ENCODE results near the gene HIRA. TPM values are rescaled to one million over a fixed set of nuclear protein-coding genes. Genes with fewer than 3 reads are reported as not detected.
"Not testable (repeated sequence)": the region's sequence is repeated elsewhere in the genome, so short reads cannot be mapped to it uniquely, and the experiment has no call there.

The HIRA gene
- total RNA-seq, 1 donor from 2014 or later: 36.0 TPM

- TF ChIP-seq CTCF (IDR thresholded peaks at IDR 0.05; ENCODE audit: unreplicated experiment): no peak
- DNase-seq (ENCODE audit: low spot score): no peak
- Mint-ChIP-seq H3K36me3 (ENCODE audit: low read depth, unreplicated experiment) (peaks cover 27% of the 10 kb centered on the region), H3K4me1 (ENCODE audit: unreplicated experiment) (no peaks in the 10 kb centered on the region), H3K27ac (ENCODE audit: unreplicated experiment) (no peak overlapping the region), H3K27me3 (ENCODE audit: unreplicated experiment) (no peaks in the 10 kb centered on the region), H3K9me3 (ENCODE audit: unreplicated experiment) (no peaks in the 10 kb centered on the region), H3K4me3 (ENCODE audit: unreplicated experiment) (no peak overlapping the region)
Observed at GRCh38 chr22:19336133-19337075, 95.1 kb downstream of the HIRA start.

GRCh38 chr22:19331975-19332374 is 99.6 kb downstream of the HIRA start:
- Mint-ChIP-seq H3K27me3 (ENCODE audit: unreplicated experiment) (peaks cover 2% of the 10 kb centered on the region), H3K27ac (ENCODE audit: unreplicated experiment) (no peak overlapping the region), H3K4me1 (ENCODE audit: unreplicated experiment) (no peaks in the 10 kb centered on the region), H3K9me3 (ENCODE audit: unreplicated experiment) (no peaks in the 10 kb centered on the region), H3K36me3 (ENCODE audit: low read depth, unreplicated experiment) (peaks cover 53% of the 10 kb centered on the region), H3K4me3 (ENCODE audit: unreplicated experiment) (no peak overlapping the region)
- TF ChIP-seq CTCF (IDR thresholded peaks at IDR 0.05; ENCODE audit: unreplicated experiment): no peak
- DNase-seq (ENCODE audit: low spot score): no peak

GRCh38 chr22:19331474-19331873 is 100.1 kb downstream of the HIRA start:
- DNase-seq (ENCODE audit: low spot score): no peak
- peak overlapping the region; percentile 11 for H3K4me3 Mint-ChIP-seq (ENCODE audit: unreplicated experiment)
- H3K36me3 Mint-ChIP-seq (ENCODE audit: low read depth, unreplicated experiment): peaks cover 53% of the 10 kb centered on the region
- H3K27ac Mint-ChIP-seq (ENCODE audit: unreplicated experiment): no peak overlapping the region
- H3K27me3 Mint-ChIP-seq (ENCODE audit: unreplicated experiment): peaks cover 2% of the 10 kb centered on the region
- TF ChIP-seq CTCF (IDR thresholded peaks at IDR 0.05; ENCODE audit: unreplicated experiment): no peak
- no peaks in the 10 kb centered on the region for H3K9me3 Mint-ChIP-seq (ENCODE audit: unreplicated experiment)
- H3K4me1 Mint-ChIP-seq (ENCODE audit: unreplicated experiment): no peaks in the 10 kb centered on the region

- H3K4me3 Mint-ChIP-seq (ENCODE audit: unreplicated experiment): peak overlapping the region; percentile 11
- TF ChIP-seq CTCF (IDR thresholded peaks at IDR 0.05; ENCODE audit: unreplicated experiment): no peak
- peaks cover 2% of the 10 kb centered on the region for H3K27me3 Mint-ChIP-seq (ENCODE audit: unreplicated experiment)
- no peaks in the 10 kb centered on the region for H3K9me3 Mint-ChIP-seq (ENCODE audit: unreplicated experiment)
- no peak overlapping the region for H3K27ac Mint-ChIP-seq (ENCODE audit: unreplicated experiment)
- H3K4me1 Mint-ChIP-seq (ENCODE audit: unreplicated experiment): no peaks in the 10 kb centered on the region
- H3K36me3 Mint-ChIP-seq (ENCODE audit: low read depth, unreplicated experiment): peaks cover 50% of the 10 kb centered on the region
- no peak for DNase-seq (ENCODE audit: low spot score)
Observed at GRCh38 chr22:19330865-19331418, 100.6 kb downstream of the HIRA start.

- peaks cover 44% of the 10 kb centered on the region for H3K36me3 Mint-ChIP-seq (ENCODE audit: low read depth, unreplicated experiment)
- DNase-seq (ENCODE audit: low spot score); H3K4me1 Mint-ChIP-seq (ENCODE audit: unreplicated experiment); H3K27me3 Mint-ChIP-seq (ENCODE audit: unreplicated experiment); H3K4me3 Mint-ChIP-seq (ENCODE audit: unreplicated experiment); H3K27ac Mint-ChIP-seq (ENCODE audit: unreplicated experiment); H3K9me3 Mint-ChIP-seq (ENCODE audit: unreplicated experiment): not testable (repeated sequence)
Observed at GRCh38 chr22:19330205-19330604, 101.3 kb downstream of the HIRA start.
